Hepatic stellate cell (primary cell): ENCODE results near the gene FAM151A.

Source experiments
- DNase-seq: peaks from one replicate; pipeline ENCODE4 v3.0.0; 2011; ENCODE audit warnings: low spot score

Gene FAM151A

DNA sequence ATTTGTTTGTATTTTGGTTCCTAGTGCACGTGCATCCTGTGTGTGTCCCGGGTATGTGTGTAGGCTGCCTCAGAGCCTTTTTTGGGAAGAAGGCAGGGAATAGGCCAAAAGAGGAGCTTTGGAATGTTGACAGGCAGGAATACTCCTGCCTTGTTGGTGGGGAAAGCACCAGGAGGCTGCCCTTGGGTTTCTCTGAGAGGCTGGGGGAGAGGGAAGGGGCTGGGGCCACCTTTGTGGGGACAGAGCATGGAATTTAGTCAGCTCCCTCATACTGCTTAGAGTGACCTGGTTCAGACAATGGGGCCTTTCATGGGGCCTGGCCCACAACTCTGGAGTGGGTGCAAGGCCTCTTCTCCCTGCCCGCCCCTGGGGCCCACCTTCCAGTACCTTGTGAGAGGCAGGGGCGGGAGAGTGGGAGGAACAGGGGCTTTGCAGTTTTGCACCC lies 44.0 kb downstream of the FAM151A start:
- no peak for DNase-seq

DNA sequence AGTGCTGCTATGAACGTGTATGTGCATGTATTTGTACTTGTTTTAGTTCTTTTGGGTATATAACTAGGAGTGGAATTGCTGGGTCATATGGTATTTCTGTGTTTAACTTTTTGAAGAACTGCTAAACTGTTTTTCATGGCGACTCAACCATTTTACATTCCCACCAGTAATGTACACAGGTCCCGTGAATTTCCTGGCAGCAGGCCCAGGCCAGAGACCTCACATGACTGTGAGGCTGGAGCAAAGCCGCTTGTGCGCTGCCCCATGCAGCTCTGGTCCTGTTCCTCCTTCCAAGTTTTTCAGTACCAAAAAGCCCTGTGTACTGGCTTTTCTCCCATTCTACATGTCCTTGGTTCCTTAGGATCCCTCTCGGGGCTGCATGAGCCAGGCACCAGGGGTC lies 45.7 kb downstream of the FAM151A start:
- no peak for DNase-seq

DNA sequence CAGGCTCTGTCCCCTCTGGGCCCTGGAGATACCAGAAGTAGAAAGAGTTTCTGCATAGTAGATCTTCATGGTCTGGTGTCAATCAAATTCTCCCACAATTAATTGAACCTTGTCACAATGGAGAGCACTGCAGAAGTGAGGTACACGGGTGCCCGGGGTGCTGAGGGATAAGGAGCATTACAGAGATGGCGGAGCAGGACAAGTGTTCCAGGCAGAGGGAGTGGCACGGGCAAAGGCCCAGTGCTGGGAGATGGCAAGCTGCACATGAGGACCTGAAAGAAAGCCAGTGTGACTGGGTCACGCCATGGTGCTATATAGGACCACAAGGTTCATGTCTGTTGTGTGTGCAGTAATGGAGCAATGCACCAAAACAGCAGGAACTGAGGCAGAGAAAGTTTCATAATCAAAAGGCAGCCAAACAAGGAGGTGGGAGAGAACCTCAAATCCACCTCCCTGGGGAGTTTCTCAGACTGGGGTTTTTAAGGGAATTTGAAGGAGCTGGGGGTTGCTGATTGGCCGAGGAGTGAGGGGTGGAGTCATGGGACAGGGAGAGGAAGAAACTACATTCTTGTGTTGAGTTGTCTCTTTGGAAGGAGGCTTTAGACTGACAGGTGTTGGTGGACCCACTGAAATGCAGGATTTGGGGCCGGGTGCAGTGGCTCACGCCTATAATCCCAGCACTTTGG lies 47.6 kb downstream of the FAM151A start:
- no peak for DNase-seq

DNA sequence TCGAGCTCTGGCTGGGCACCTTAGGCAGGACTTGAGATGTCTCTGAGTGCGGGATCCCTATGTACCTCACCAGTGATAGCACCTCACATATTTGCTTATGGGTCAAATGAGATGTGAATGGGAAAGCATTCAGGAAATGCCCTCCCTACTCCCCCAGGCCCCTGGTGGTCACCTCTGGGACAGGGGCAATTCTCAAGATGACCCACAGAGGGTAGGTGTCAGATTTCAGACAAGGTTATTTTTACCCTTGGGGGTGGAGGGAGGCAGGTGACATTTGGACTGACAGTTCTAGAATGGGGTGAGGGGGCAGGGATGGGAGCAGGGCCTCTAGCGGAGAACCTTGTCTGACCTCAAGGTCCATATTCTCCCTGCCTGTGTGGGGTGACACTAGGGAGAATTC lies 48.2 kb downstream of the FAM151A start:
- DNase-seq, result no peak

DNA sequence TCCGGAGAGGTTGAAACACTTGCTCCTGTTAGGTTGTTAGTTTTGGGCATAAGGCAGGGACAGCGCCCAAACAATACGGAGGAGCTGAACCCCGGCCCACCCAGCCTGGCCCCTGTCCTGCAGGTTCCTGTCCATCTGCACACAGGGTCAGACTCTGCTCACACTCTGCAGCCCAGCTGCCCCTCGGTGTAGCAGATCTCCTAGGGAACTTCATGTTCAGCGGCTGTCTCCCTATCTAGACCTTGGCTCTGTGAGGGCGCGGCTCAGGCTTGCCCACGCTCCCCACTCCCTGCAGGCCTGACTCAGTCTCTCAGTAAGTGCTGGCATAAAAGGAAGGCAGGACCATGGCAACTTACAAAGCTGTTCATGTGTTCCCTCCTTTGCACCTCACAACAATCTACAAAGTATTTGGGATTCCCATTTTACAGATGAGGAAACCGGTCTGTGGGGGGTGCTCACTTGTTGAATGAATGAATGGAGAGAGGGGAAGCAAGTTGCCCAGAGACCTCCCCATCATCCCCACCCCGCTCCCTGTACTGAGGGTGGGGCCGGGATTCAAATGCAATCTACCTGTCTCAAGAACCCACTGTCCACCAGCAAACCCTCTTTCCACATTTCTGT lies 49.1 kb downstream of the FAM151A start:
- DNase-seq, result no peak

DNA sequence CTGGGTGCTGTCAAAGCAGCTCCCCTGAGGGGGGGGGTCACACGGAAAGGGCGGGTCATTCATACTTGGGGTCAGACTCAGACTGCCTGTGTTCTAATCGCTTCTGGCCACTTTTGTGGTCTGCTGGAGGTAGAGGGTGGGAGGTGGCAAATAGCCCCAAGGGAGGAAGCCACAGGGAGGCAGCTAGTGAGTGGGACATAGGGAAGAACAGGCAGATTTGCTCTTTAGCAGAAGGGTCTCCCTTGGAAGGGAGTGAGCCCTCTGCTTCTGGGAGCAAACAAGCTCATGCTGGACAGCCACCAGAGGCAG lies 50.8 kb downstream of the FAM151A start:
- no peak for DNase-seq

DNA sequence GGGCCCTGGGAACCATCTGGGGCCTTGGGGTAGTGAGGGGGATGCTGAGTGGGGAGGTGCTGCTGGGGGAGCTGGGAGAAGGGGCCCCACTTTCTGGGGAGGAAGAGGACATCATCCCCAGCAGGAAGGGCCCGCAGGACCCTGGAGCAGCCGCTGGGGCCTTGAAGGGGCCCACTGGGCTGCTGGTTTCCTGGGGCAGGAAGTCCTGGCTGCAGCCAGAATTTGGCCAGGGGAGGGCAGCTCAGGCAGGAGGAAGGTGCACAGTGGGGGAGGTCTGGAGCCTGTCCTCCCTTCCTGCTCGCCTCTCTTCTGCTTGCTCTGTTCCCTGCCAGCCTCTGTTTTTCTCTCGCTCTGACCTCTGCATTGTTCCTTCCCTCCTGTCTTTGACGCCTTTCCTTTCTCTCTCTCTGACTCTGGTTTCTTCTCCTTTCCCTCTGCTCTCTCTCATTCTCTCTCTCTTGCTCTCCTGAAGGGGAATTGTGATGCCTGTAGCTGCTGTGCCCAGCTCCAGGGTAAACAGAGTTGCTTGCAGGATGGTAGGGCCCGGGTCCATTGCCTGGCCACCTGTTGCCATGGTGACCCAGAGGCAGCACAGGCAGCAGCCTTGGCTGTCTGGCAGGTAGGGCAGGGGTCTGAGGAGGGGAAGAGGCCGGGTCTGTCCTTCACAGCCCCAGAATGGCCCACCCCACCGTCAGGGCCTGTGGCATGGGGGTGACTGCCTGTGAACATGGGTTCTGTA lies 51.4 kb downstream of the FAM151A start:
- DNase-seq, result no peak

DNA sequence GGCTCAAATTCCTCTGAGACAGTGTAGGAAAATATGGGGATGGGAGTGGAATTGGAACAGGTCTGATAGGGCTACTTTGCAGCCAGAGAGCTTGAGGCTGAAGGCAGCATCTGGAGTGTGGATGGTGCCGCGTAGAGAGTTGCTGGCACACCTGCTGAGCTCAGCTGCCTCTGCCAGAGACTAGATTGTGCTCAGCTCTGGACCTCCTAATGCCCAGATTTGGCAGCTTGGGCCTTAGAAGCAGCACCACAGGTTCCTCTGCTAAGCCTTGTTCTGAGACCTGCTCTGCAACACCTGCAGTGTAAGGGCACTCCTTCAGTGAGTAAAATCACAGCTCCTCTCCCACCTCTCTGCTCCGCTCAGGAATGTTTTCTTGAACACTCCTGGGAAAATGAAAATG lies 52.0 kb downstream of the FAM151A start:
- DNase-seq, result no peak

DNA sequence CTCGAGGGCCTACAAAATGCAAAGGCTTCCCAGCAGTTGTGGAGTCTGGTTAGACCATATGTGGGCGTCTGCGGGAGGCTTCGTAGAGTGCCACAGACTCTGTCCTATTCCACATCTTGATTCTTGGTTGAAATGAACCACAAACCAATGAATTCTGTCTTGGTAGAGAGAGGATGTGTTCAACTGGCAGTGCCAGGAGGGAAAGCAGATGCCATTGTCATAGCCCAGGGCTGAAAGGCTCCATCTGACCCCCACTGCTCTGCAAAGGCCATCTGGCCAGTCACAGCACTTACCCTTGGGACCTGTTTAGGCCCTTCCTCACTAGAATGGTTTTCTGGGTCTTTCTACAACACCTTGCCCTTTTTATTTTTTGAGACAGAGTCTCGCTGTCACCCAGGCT lies 53.2 kb downstream of the FAM151A start:
- DNase-seq, result no peak

DNA sequence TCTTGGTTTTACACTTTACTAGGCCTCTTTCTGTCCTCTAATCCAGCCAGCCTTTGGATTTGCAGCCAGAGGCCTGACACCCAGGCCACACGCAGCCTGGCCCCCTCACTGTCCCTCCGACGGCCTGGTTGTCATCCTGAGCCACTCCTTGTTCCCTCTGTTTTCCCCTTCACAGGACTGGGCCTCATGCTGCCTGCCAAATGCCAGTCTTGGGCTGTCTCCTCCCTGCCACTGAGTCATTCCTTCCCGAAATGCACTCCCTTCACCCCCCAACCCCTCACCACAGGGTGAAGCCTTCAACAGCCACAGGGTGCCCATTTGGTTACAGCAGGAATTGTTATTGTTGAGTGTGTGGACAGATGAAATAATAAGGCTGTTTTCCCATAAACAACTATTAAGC lies 54.0 kb downstream of the FAM151A start:
- DNase-seq, result no peak

DNA sequence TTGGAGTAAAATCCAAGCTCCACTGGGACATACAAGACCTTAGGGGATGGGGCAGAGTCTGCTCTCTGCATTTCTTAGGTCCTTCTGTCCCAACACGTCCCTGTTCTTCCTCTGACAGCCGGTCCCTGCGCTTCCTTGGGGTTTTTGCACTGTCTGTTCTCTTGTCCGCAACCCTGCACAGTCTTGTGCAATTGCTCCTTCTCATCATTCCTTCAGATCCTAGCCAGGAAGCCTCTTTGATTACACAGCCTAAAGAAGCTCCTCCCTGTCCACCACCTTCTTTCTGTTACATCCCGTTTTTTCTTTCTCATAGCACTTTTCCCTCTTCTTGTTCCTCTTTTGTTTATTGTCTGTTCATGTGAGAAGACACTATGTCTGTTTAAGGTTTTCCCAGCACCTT lies 55.4 kb downstream of the FAM151A start:
- no peak for DNase-seq

DNA sequence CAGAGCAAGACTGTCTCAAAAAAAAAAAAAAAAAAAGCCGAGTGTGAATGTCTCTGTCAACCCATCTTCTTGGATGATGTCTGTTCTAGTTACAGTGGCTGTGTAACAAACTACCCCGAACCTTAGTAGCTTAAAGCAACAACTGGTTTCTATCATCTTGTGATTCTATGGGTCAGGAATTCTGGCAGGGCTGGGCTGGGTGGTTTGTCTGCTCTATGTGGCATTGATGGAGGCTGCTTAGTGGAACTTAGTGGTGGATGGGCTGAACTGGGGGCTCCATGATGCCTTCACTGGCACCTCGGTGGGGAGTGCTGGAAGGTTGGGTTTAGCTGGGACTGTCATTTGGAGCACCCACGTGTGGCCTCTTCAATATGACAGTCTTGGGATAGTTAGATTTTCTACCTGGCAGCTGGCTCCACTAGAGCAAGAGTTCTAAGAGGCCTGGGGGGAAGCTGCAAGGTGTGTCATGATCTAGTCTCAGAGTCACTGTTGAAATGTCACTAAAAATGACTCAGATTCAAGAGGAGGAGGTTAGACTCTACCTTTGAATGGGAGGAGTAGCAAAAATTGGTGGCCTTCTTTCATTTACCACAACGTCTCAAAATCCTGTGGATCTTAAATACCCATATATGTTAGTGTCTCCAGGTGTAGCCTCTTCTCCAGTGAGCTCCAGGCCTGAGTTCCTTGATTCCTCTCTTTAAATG lies 56.7 kb downstream of the FAM151A start:
- DNase-seq, result no peak

DNA sequence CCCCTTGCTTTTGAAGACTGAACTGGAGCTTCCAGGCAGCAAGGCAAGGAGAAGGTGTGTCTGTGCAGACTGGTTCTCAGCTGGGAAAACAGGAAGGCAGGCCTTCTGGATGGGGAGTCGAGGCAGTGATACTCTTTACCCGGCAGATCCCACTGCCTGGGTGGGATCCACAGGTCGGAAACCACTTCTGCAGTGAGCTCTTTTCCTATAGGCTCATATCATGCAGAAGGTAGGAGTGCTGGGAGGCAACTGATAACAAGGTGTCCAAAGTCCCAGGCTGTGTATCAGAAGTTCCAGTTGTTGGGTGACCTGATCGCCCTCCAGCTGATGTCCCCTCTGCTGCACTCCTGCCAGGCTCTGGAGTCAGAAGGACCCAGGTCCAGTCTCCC lies 58.2 kb downstream of the FAM151A start:
- DNase-seq, result no peak

DNA sequence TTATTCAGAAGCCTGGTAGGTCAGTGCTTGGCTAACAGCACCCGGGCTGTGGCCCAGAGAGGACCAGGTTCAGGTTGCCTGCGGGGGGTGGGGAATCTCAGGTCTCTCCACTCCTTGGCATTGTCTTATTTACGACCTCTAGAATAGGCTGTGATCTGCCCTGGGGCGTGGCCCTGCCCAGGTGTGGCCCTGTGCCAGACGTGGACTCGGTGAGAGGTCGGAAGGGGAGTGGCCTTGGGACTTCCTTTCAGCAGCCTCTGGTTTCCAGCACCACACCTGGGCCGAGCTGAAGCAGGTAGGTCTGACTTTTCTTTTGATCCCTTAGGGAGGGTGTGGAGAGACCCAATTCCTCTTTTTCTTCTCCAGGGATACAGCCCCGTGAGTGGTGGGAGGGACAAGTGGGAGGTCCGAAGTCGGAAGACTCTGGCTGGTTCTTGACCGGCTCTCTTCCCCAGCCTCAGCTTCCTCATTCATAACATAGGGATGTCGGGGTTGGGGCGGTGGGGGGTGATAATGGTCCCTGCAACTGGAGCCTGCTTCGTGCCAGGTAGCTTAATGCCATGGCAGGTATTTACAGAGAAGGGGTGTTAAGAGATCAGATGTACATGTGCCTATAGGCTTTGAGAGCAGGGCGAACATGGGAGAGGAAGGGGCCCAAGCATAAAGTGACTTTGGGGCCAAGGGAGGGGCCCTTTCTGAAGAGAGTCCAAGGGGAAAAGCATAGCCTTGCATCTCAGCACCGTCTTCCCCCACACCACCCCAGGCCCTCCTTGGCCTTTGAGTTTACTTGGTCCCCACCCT lies 58.8 kb downstream of the FAM151A start:
- DNase-seq, result no peak

DNA sequence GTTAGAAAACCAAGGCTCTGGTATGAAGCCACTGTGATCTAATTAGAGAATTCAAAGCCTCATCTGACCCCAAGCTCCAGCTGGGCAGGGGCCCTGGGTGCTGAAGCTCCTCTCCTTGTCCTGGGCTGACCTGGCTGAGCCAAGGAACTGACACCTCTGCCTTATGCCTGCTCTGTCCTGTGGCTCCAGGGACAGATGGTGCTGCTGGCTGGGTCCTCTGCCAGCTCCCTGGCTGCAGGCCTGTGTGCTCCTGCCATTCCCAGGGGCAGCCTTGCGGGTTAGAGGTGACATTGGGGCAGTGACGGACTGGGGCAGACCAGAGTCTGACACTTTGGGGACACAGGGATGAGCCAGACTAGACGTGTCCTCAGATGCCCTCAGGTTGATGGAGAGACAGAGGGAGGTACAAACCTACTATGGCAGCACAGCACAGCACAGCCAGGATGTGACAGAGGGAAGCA lies 63.5 kb downstream of the FAM151A start:
- DNase-seq, result no peak
